ENCODE results near the gene TBC1D22A. TPM values are rescaled to one million over a fixed set of nuclear protein-coding genes. Genes with fewer than 3 reads are reported as not detected.

Gene TBC1D22A
- total RNA-seq, 4 donors from 2014 or later: 31.2 to 111 (median 41.8) TPM

GRCh38 chr22:46767249-46767985, 5.0 kb downstream of the TBC1D22A start:
- H3K9me3 ChIP-seq: no peaks in the 10 kb centered on the region
- no peak overlapping the region for H3K27ac ChIP-seq
- H3K4me1 ChIP-seq: peaks cover 12 to 57% (median 24%) of the 10 kb centered on the region in 4 donors
- H3K27me3 ChIP-seq: no peaks in the 10 kb centered on the region
- WGBS, 2 donors (ENCODE audit: low coverage in 1 of 2): 81 to 90% methylated on average over 5 to 11 of the region's 11 CpGs
- in situ Hi-C loops (cut with MboI; ENCODE audit: low pct_ligation_motif_present in 1 of 4, low pct_unique_long_range_greater_than_20kb in 1 of 4, low sequenced_read_pairs in 3 of 4): loop anchor here in 1 of 4 donors (25.0 kb wide), 1 partner anchor 205 kb away; no protein-coding TSS in a partner anchor
- DNase-seq: no peak
- intact Hi-C loops (cut with DNase I; ENCODE audit: low total_unique reads): no loop called here
- no peaks in the 10 kb centered on the region for H3K36me3 ChIP-seq
- H3K4me3 ChIP-seq: no peak overlapping the region
- TF ChIP-seq POLR2AphosphoS5 (IDR thresholded peaks at IDR 0.05) (no peak), CTCF (IDR thresholded peaks at IDR 0.05) (no peak), POLR2A (IDR thresholded peaks at IDR 0.05) (no peak), EP300 (IDR thresholded peaks at IDR 0.05; ENCODE audit: low read depth) (no peak)

GRCh38 chr22:46769191-46769675, 6.8 kb downstream of the TBC1D22A start:
- WGBS, 2 donors (ENCODE audit: low coverage in 1 of 2): 81 to 87% methylated on average over 4 to 17 of the region's 17 CpGs
- Histone ChIP-seq H3K4me3 (no peak overlapping the region), H3K36me3 (no peaks in the 10 kb centered on the region), H3K27me3 (no peaks in the 10 kb centered on the region), H3K4me1 (peaks cover 4 to 60% (median 25%) of the 10 kb centered on the region in 4 donors), H3K27ac (peak overlapping the region in 3 of 4 donors; percentile 59 to 70 (median 67)), H3K9me3 (no peaks in the 10 kb centered on the region)
- DNase-seq: no peak
- intact Hi-C loops (cut with DNase I; ENCODE audit: low total_unique reads): no loop called here
- in situ Hi-C loops (cut with MboI; ENCODE audit: low pct_ligation_motif_present in 1 of 4, low pct_unique_long_range_greater_than_20kb in 1 of 4, low sequenced_read_pairs in 3 of 4): loop anchor here in 1 of 4 donors (25.0 kb wide), 1 partner anchor 207 kb away; no protein-coding TSS in a partner anchor
- TF ChIP-seq EP300 (IDR thresholded peaks at IDR 0.05; ENCODE audit: low read depth) (no peak), CTCF (IDR thresholded peaks at IDR 0.05) (no peak), POLR2AphosphoS5 (IDR thresholded peaks at IDR 0.05) (no peak), POLR2A (IDR thresholded peaks at IDR 0.05) (no peak)

- no peaks in the 10 kb centered on the region for H3K9me3 ChIP-seq
- WGBS, 2 donors (ENCODE audit: low coverage in 1 of 2): 87 to 100% methylated on average over 3 to 6 of the region's 6 CpGs
- peaks cover 1 to 60% (median 28%) of the 10 kb centered on the region in 4 donors for H3K4me1 ChIP-seq
- no peaks in the 10 kb centered on the region for H3K36me3 ChIP-seq
- TF ChIP-seq EP300 (IDR thresholded peaks at IDR 0.05; ENCODE audit: low read depth) (no peak), POLR2AphosphoS5 (IDR thresholded peaks at IDR 0.05) (no peak), POLR2A (IDR thresholded peaks at IDR 0.05) (no peak), CTCF (IDR thresholded peaks at IDR 0.05) (no peak)
- DNase-seq: no peak
- intact Hi-C loops (cut with DNase I; ENCODE audit: low total_unique reads) (no loop called here), in situ Hi-C loops (cut with MboI; ENCODE audit: low pct_ligation_motif_present in 1 of 4, low pct_unique_long_range_greater_than_20kb in 1 of 4, low sequenced_read_pairs in 3 of 4) (loop anchor here in 1 of 4 donors (25.0 kb wide), 1 partner anchor 207 kb away; no protein-coding TSS in a partner anchor)
- H3K4me3 ChIP-seq: no peak overlapping the region
- H3K27ac ChIP-seq: peak overlapping the region; percentile 59 to 70 (median 64)
- no peaks in the 10 kb centered on the region for H3K27me3 ChIP-seq
Measured at GRCh38 chr22:46769706-46770105, 7.3 kb downstream of the TBC1D22A start.

GRCh38 chr22:46770151-46770641, 7.7 kb downstream of the TBC1D22A start:
- DNase-seq: no peak
- no peaks in the 10 kb centered on the region for H3K36me3 ChIP-seq
- no peaks in the 10 kb centered on the region for H3K27me3 ChIP-seq
- H3K4me3 ChIP-seq: no peak overlapping the region
- H3K9me3 ChIP-seq: no peaks in the 10 kb centered on the region
- 40 to 85% methylated on average over 1 to 14 of the region's 14 CpGs for WGBS, 2 donors (ENCODE audit: low coverage in 1 of 2)
- TF ChIP-seq POLR2AphosphoS5 (IDR thresholded peaks at IDR 0.05) (no peak), EP300 (IDR thresholded peaks at IDR 0.05; ENCODE audit: low read depth) (no peak), POLR2A (IDR thresholded peaks at IDR 0.05) (no peak), CTCF (IDR thresholded peaks at IDR 0.05) (no peak)
- peak overlapping the region; percentile 59 to 70 (median 64) for H3K27ac ChIP-seq
- peaks cover 6 to 60% (median 30%) of the 10 kb centered on the region in 4 donors for H3K4me1 ChIP-seq
- intact Hi-C loops (cut with DNase I; ENCODE audit: low total_unique reads) (no loop called here), in situ Hi-C loops (cut with MboI; ENCODE audit: low pct_ligation_motif_present in 1 of 4, low pct_unique_long_range_greater_than_20kb in 1 of 4, low sequenced_read_pairs in 3 of 4) (loop anchor here in 1 of 4 donors (25.0 kb wide), 1 partner anchor 208 kb away; no protein-coding TSS in a partner anchor)

Measured in transverse colon (tissue), 4 donors.